H1 (cell line): Measurements from ENCODE around the gene ARID5B. TPM values are rescaled to one million over a fixed set of nuclear protein-coding genes. Genes with fewer than 3 reads are reported as not detected.

ENCODE experiments used
- CTCF ChIA-PET: fragments of 300-600 bp; sonication (Branson Sonifier 250); formaldehyde crosslinking; loops from one replicate; lab custom pipeline; 2021; ENCODE audit not compliant: partially characterized antibody; lab: Charles Lee
- POLR2A ChIA-PET: fragments of 300-600 bp; sonication (Branson Sonifier 250); formaldehyde crosslinking; loops from one replicate; lab custom pipeline; 2021; ENCODE audit warnings: inconsistent platforms; ENCODE audit not compliant: partially characterized antibody; lab: Charles Lee
- DNase-seq, 2 experiments: peaks; one replicate each; pipeline versions ENCODE4 v3.0.0 to v3.0.0-alpha.2; 2010 to 2022; ENCODE audit warnings: low spot score in 2 of 2, low read depth in 1 of 2, mixed read lengths in 1 of 2
- FAIRE-seq: peaks from 2 replicates; lab custom pipeline; 2011; peaks lifted over from hg19 to GRCh38; lab: Jason Lieb, UNC
- H2AFZ ChIP-seq: 2 replicates; pipeline ENCODE4 v1.8.1; 2012; ENCODE audit warnings: low read length, inconsistent platforms
- H2AK5ac ChIP-seq: 2 replicates; pipeline ENCODE4 v1.6.1; 2013; ENCODE audit warnings: low read depth, low read length
- H2BK120ac ChIP-seq: replicated peaks from 2 replicates; pipeline ENCODE3; 2013; ENCODE audit warnings: low read depth, low read length, inconsistent platforms
- H2BK12ac ChIP-seq: 2 replicates; pipeline ENCODE4 v1.6.1; 2013; ENCODE audit warnings: low read depth, low read length
- H2BK15ac ChIP-seq: 2 replicates; pipeline ENCODE4 v1.6.1; 2013; ENCODE audit warnings: low read length
- H2BK20ac ChIP-seq: 2 replicates; pipeline ENCODE4 v1.6.1; 2013; ENCODE audit warnings: low read length
- H2BK5ac ChIP-seq: 2 replicates; pipeline ENCODE4 v1.6.1; 2013; ENCODE audit warnings: low read depth, low read length
- H3K14ac ChIP-seq: 2 replicates; pipeline ENCODE4 v1.6.1; 2013; ENCODE audit warnings: inconsistent platforms; ENCODE audit not compliant: insufficient read length
- H3K18ac ChIP-seq: 2 replicates; pipeline ENCODE4 v1.6.1; 2013; ENCODE audit warnings: low read length; ENCODE audit errors: extremely low read depth
- H3K23ac ChIP-seq: 2 replicates; pipeline ENCODE4 v1.6.1; 2013; ENCODE audit warnings: inconsistent platforms; ENCODE audit not compliant: insufficient read length
- H3K23me2 ChIP-seq: 2 replicates; pipeline ENCODE4 v1.6.1; 2013; ENCODE audit warnings: low read depth, low read length
- H3K27ac ChIP-seq: 2 replicates; pipeline ENCODE4 v1.6.1; 2011; ENCODE audit warnings: low read depth, low read length, inconsistent platforms
- H3K27me3 ChIP-seq, 4 experiments: replicated peaks in 1 of 4; 1 replicate in 1 of 4; 2 replicates in 3 of 4; pipeline versions ENCODE4 v1.6.1 to v1.8.1; 2011 to 2013; ENCODE audit warnings: low read length in 3 of 4, mild to moderate bottlenecking in 3 of 4, inconsistent platforms in 2 of 4, mixed read lengths in 2 of 4, moderate library complexity in 1 of 4; ENCODE audit not compliant: control insufficient read depth in 3 of 4, insufficient read depth in 3 of 4; ENCODE audit errors: extremely low read depth in 1 of 4
- H3K36me3 ChIP-seq, 4 experiments: 2 replicates each; pipeline versions ENCODE4 v1.6.1 to v1.8.1; 2011 to 2013; ENCODE audit warnings: mild to moderate bottlenecking in 4 of 4, low read length in 3 of 4, moderate library complexity in 2 of 4, control low read depth in 1 of 4, inconsistent platforms in 1 of 4; ENCODE audit not compliant: insufficient read depth in 4 of 4, control insufficient read depth in 2 of 4
- H3K4ac ChIP-seq: replicated peaks from 2 replicates; pipeline ENCODE3; 2013; ENCODE audit warnings: low read length, low read depth, mixed read lengths, inconsistent platforms; ENCODE audit not compliant: insufficient read length
- H3K4me1 ChIP-seq, 4 experiments: replicated peaks in 1 of 4; 1 replicate in 1 of 4; 2 replicates in 3 of 4; pipeline versions ENCODE4 v1.6.1 to v1.8.1; 2011 to 2013; ENCODE audit warnings: low read length in 3 of 4, inconsistent platforms in 2 of 4, mixed read lengths in 1 of 4; ENCODE audit not compliant: insufficient read depth in 4 of 4, control insufficient read depth in 3 of 4
- H3K4me2 ChIP-seq, 2 experiments: 2 replicates each; pipeline versions ENCODE4 v1.6.1 to v1.8.1; 2011 to 2013; ENCODE audit warnings: low read depth in 2 of 2, low read length in 2 of 2, control low read depth in 1 of 2, inconsistent platforms in 1 of 2, mild to moderate bottlenecking in 1 of 2; ENCODE audit not compliant: insufficient read depth in 1 of 2
- H3K4me3 ChIP-seq, 4 experiments: fragments of 200-600, 300-600 bp in 1 of 4; sonication (generic), shearing (Covaris generic), sonication (Bioruptor Twin) in 1 of 4; 2 replicates each; pipeline versions ENCODE4 v1.5.1 to v1.8.1; 2011 to 2016; ENCODE audit warnings: low read length in 4 of 4, low read depth in 3 of 4, control low read depth in 2 of 4, inconsistent platforms in 2 of 4, mild to moderate bottlenecking in 2 of 4, mixed read lengths in 1 of 4, moderate library complexity in 1 of 4; ENCODE audit not compliant: insufficient read depth in 2 of 4; ENCODE audit errors: extremely low read depth in 1 of 4
- H3K56ac ChIP-seq: replicated peaks from 2 replicates; pipeline ENCODE3; 2013; ENCODE audit warnings: low read depth, mild to moderate bottlenecking, mixed read lengths, low read length, inconsistent platforms; ENCODE audit not compliant: insufficient read length
- H3K79me1 ChIP-seq: 2 replicates; pipeline ENCODE4 v1.6.1; 2013; ENCODE audit warnings: low read depth, low read length, control low read depth
- H3K79me2 ChIP-seq, 2 experiments: 2 replicates each; pipeline versions ENCODE4 v1.6.1 to v1.8.1; 2012 to 2013; ENCODE audit warnings: low read length in 2 of 2, mild to moderate bottlenecking in 2 of 2, inconsistent platforms in 1 of 2; ENCODE audit not compliant: insufficient read depth in 2 of 2, control insufficient read depth in 1 of 2
- H3K9ac ChIP-seq, 4 experiments: replicated peaks in 1 of 4; 1 replicate in 1 of 4; 2 replicates in 3 of 4; pipeline versions ENCODE4 v1.6.1 to v1.8.1; 2011 to 2013; ENCODE audit warnings: low read depth in 3 of 4, low read length in 3 of 4, control low read depth in 2 of 4, mild to moderate bottlenecking in 2 of 4, moderate library complexity in 2 of 4, inconsistent platforms in 1 of 4; ENCODE audit errors: extremely low read depth in 1 of 4
- H3K9me3 ChIP-seq, 2 experiments: 2 replicates each; pipeline versions ENCODE4 v1.6.1 to v1.8.1; 2012 to 2013; ENCODE audit warnings: mild to moderate bottlenecking in 2 of 2, moderate library complexity in 2 of 2, control low read depth in 1 of 2, inconsistent platforms in 1 of 2, low read depth in 1 of 2, low read length in 1 of 2, mixed read lengths in 1 of 2; ENCODE audit not compliant: insufficient read depth in 2 of 2
- H4K20me1 ChIP-seq, 2 experiments: replicated peaks in 1 of 2; 2 replicates each; pipeline versions ENCODE3 to v1.8.1; 2011 to 2013; ENCODE audit warnings: inconsistent platforms in 2 of 2, low read length in 2 of 2, mild to moderate bottlenecking in 1 of 2; ENCODE audit not compliant: insufficient read depth in 2 of 2, control insufficient read depth in 1 of 2
- H4K5ac ChIP-seq: 2 replicates; pipeline ENCODE4 v1.6.1; 2013; ENCODE audit warnings: low read length, low read depth, mixed read lengths, inconsistent platforms; ENCODE audit not compliant: insufficient read length
- H4K8ac ChIP-seq: 2 replicates; pipeline ENCODE4 v1.8.0; 2013; ENCODE audit warnings: mild to moderate bottlenecking, moderate library complexity, low read length, inconsistent platforms; ENCODE audit not compliant: insufficient read depth; ENCODE audit errors: extremely low read depth
- H4K91ac ChIP-seq: replicated peaks from 2 replicates; pipeline ENCODE3; 2013; ENCODE audit warnings: low read length, mixed read lengths, inconsistent platforms; ENCODE audit not compliant: insufficient read length
- CTBP2 ChIP-seq: IDR thresholded peaks from 2 replicates; pipeline ENCODE4 v1.7.0; 2011; ENCODE audit warnings: borderline replicate concordance, mild to moderate bottlenecking, moderate library complexity, mixed read lengths, low read length; ENCODE audit not compliant: insufficient read depth, insufficient read length
- KDM1A ChIP-seq: fragments of 200-600, 300-600 bp; sonication (generic); IDR thresholded peaks from 2 replicates; pipeline ENCODE4 v1.7.1; 2016; ENCODE audit warnings: mild to moderate bottlenecking, low read length, borderline replicate concordance
- RAD21 ChIP-seq, 2 experiments: IDR thresholded peaks in 1 of 2; conservative IDR thresholded peaks in 1 of 2; 2 replicates each; pipeline ENCODE4 v1.6.1; 2011; ENCODE audit warnings: low read depth in 2 of 2, low read length in 2 of 2, improper control_type of control experiment in 1 of 2, inconsistent platforms in 1 of 2, mild to moderate bottlenecking in 1 of 2, moderate library complexity in 1 of 2
- RFX5 ChIP-seq: IDR thresholded peaks from 2 replicates; pipeline ENCODE4 v1.6.1; 2011; ENCODE audit warnings: low read depth, low read length, improper control_type of control experiment, borderline replicate concordance
- SP1 ChIP-seq: IDR thresholded peaks from 2 replicates; pipeline ENCODE4 v1.6.1; 2011; ENCODE audit warnings: low read depth, low read length
- SP2 ChIP-seq: IDR thresholded peaks from 2 replicates; pipeline ENCODE4 v1.6.1; 2012; ENCODE audit warnings: mild to moderate bottlenecking, low read length, inconsistent platforms
- SP4 ChIP-seq: IDR thresholded peaks from 2 replicates; pipeline ENCODE4 v1.6.1; 2012; ENCODE audit warnings: low read length, inconsistent platforms
- TAF7 ChIP-seq: optimal IDR thresholded peaks from 2 replicates; pipeline ENCODE3; 2011; ENCODE audit warnings: low read depth, mild to moderate bottlenecking, inconsistent platforms, low read length, moderate library complexity, borderline replicate concordance
- TBP ChIP-seq: IDR thresholded peaks from 2 replicates; pipeline ENCODE4 v1.6.1; 2011; ENCODE audit warnings: low read depth, low read length, improper control_type of control experiment
- WGBS, 2 experiments: shearing (Covaris generic) in 1 of 2; methylation state at CpG; one replicate each; pipeline versions ENCODE4 v1.1.6 to v1.1.7; 2013 to 2015; ENCODE audit warnings: low lambda C conversion rate in 2 of 2, mixed read lengths in 2 of 2, inconsistent platforms in 1 of 2, low coverage in 1 of 2, missing lambda C conversion rate in 1 of 2; ENCODE audit not compliant: insufficient replicate concordance in 2 of 2, insufficient coverage in 1 of 2, insufficient read length in 1 of 2; ENCODE audit errors: extremely low coverage in 1 of 2, missing lambda C conversion rate in 1 of 2; 5-methylcytosine and 5-hydroxymethylcytosine counted together
- polyA plus RNA-seq, 7 experiments: library from polyadenylated mRNA; depleted of rRNA in 3 of 7; stranded (reverse) in 5 of 7; unstranded in 2 of 7; fragments of >200 nt in 5 of 7; fragments of 200-250 nt in 2 of 7; gene quantifications; 1 replicate in 5 of 7; 2 replicates in 1 of 7; 4 replicates in 1 of 7; pipeline versions ENCODE4 v1.2.1 to v1.2.3, GENCODE V29; 2011 to 2013; ENCODE audit warnings: missing spikeins in 2 of 7, mixed read lengths in 2 of 7
- total RNA-seq: library from RNA; stranded (reverse); fragmentation: NEBNext Ultra II Directional; extraction: Animal tissue kit (Norgen Biotek cat#: 25700); gene quantifications from 2 replicates; pipeline ENCODE4 v1.2.1, GENCODE V29; 2021
- TF ChIP-seq, protein P1 (sequence below): IDR thresholded peaks from 2 replicates; pipeline ENCODE4 v1.6.1; 2012; ENCODE audit warnings: inconsistent platforms
- TF ChIP-seq, protein P2 (sequence below): IDR thresholded peaks from 2 replicates; pipeline ENCODE4 v1.6.1; 2011; ENCODE audit warnings: low read depth, mild to moderate bottlenecking, low read length; ENCODE audit not compliant: insufficient read depth

ARID5B gene
- total and polyA plus RNA-seq, 2 of the 8 experiments (the other 6 are each of a cell fraction or from before 2014, with no cell fraction given), result 0.21 to 1.1 TPM

DNA sequence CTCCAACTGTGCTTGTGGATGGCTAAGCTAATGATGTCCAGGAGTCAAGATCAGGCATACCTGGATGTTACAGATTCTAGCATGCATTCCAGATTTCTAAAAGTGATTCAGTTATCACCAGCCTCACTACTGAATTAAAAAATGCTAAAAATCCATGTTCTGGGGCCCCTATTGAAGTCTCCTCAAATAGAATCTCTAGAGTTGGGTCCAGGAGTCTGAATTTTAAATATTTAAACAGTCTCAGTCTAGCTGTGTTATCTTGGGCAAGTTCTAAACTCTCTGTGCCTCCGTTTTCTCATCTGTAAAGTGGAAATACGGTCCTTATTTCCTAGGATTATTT lies 5.0 kb downstream of the ARID5B start:
- H4K20me1 ChIP-seq, result no peaks in the 10 kb centered on the region

More for the DNA sequence above, 5.0 kb downstream of the ARID5B start:
- Histone ChIP-seq H4K8ac (no peak overlapping the region), H3K4me3 (no peak overlapping the region), H3K14ac (no peak overlapping the region), H2BK12ac (no peak overlapping the region), H3K56ac (no peak overlapping the region), H3K23me2 (peaks cover 13% of the 10 kb centered on the region), H2BK20ac (no peak overlapping the region), H3K27me3 (peaks cover 1 to 10% (median 6%) of the 10 kb centered on the region in 4 experiments; a peak in 5 of 7 replicates), H2BK120ac (no peak overlapping the region), H3K9ac (no peak overlapping the region), H4K5ac (no peak overlapping the region), H4K91ac (no peak overlapping the region), H3K4me2 (no peak overlapping the region), H2BK5ac (no peak overlapping the region), H3K18ac (no peak overlapping the region), H3K9me3 (no peaks in the 10 kb centered on the region), H3K23ac (no peak overlapping the region), H3K36me3 (no peaks in the 10 kb centered on the region), H3K79me1 (no peaks in the 10 kb centered on the region), H2BK15ac (no peak overlapping the region), H3K27ac (no peak overlapping the region), H3K79me2 (no peaks in the 10 kb centered on the region), H3K4me1 (peaks cover 0 to 5% (median 3%) of the 10 kb centered on the region in 4 experiments; a peak in 1 of 7 replicates), H2AK5ac (no peak overlapping the region), H3K4ac (no peak overlapping the region), H2AFZ (no peak overlapping the region)
- FAIRE-seq (no peak), DNase-seq (no peak)
- ChIA-PET CTCF (interaction anchor here (0.5 to 2.5 kb wide), 5 partner anchors 9 to 156 kb away, joined by 3 to 12 read pairs (median 3); no protein-coding TSS in a partner anchor), POLR2A (interaction anchor here (0.6 to 1.2 kb wide), 2 partner anchors 85 to 174 kb away, joined by 3 to 4 read pairs; no protein-coding TSS in a partner anchor)
- TF ChIP-seq SP4 (no peak), SP2 (no peak), RFX5 (no peak), TAF7 (no peak), CTBP2 (no peak), SP1 (no peak), RAD21 (IDR thresholded peaks at IDR 0.05 in 1 of 2, conservative IDR thresholded peaks at IDR 0.05 in 1 of 2; ENCODE audit: low read depth in 2 of 2, low read length in 2 of 2) (no peak), TBP (no peak), KDM1A (no peak)
- TF ChIP-seq, protein P1, sequence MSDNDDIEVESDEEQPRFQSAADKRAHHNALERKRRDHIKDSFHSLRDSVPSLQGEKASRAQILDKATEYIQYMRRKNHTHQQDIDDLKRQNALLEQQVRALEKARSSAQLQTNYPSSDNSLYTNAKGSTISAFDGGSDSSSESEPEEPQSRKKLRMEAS, result no peak
- TF ChIP-seq, protein P2, sequence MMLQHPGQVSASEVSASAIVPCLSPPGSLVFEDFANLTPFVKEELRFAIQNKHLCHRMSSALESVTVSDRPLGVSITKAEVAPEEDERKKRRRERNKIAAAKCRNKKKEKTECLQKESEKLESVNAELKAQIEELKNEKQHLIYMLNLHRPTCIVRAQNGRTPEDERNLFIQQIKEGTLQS, result no peak
- WGBS, 2 experiments, result 39% methylated on average over 2 of the region's 2 CpGs; no CpG with 5 or more reads in 1 of the 2 experiments
